ENCODE measurements around the gene WWOX. TPM values are rescaled to one million over a fixed set of nuclear protein-coding genes. Genes with fewer than 3 reads are reported as not detected.

Gene WWOX
- total and polyA plus RNA-seq, 2 of the 4 experiments (the other 2 are of a cell fraction) = 2.7 to 5.4 TPM

- Histone ChIP-seq H3K9me3 (ENCODE audit: control insufficient read depth, insufficient read depth, low read length) (no peaks in the 10 kb centered on the region), H4K8ac (ENCODE audit: low read depth in 2 of 2, low read length in 2 of 2) (no peak overlapping the region), H2BK120ac (ENCODE audit: low read depth, low read length) (no peak overlapping the region), H3K23ac (ENCODE audit: low read depth, low read length) (no peak overlapping the region), H3K56ac (ENCODE audit: extremely low read depth, insufficient read depth, low read length) (no peak overlapping the region), H3K14ac (replicated peaks; ENCODE audit: low read depth, low read length) (no peak overlapping the region), H3K27me3 (ENCODE audit: control insufficient read depth, insufficient read depth, low read length) (no peaks in the 10 kb centered on the region), H4K20me1 (ENCODE audit: insufficient read depth, low read length) (no peaks in the 10 kb centered on the region), H3K18ac (ENCODE audit: low read depth, low read length) (no peak overlapping the region), H3K27ac (ENCODE audit: insufficient read depth, low read length) (no peak overlapping the region), H3K79me1 (ENCODE audit: low read depth in 1 of 2, low read length in 2 of 2) (no peaks in the 10 kb centered on the region), H3K4me1 (ENCODE audit: control insufficient read depth, insufficient read depth, low read length) (no peaks in the 10 kb centered on the region), H3K4me3 (ENCODE audit: insufficient read depth, low read depth, low read length) (no peak overlapping the region), H2BK15ac (ENCODE audit: low read depth, low read length) (no peak overlapping the region), H3K36me3 (ENCODE audit: control insufficient read depth, insufficient read depth, low read length) (no peaks in the 10 kb centered on the region), H4K5ac (ENCODE audit: low read depth, low read length) (no peak overlapping the region), H2BK5ac (ENCODE audit: low read depth, low read length, poor library complexity, severe bottlenecking) (no peak overlapping the region), H2AFZ (replicated peaks; ENCODE audit: low read length, poor library complexity) (no peak overlapping the region), H2AK5ac (ENCODE audit: low read depth, low read length) (no peak overlapping the region), H3K4me2 (ENCODE audit: low read depth, low read length) (no peak overlapping the region), H4K91ac (ENCODE audit: insufficient read depth, low read depth, low read length) (no peak overlapping the region), H3K9ac (ENCODE audit: low read depth, low read length) (no peak overlapping the region), H2AK9ac (replicated peaks; ENCODE audit: low read depth, low read length, poor library complexity) (no peak overlapping the region), H3K4ac (ENCODE audit: low read depth, low read length) (no peak overlapping the region), H2BK20ac (ENCODE audit: low read depth, low read length) (no peak overlapping the region), H3K9me1 (ENCODE audit: insufficient read depth, low read length) (no peaks in the 10 kb centered on the region)
- in situ Hi-C loops (cut with MboI; ENCODE audit: low sequenced_read_pairs) = no loop called here
- ChIA-PET POLR2A (ENCODE audit: unreplicated experiment) (no interaction called here), CTCF (no interaction called here)
- no peak for DNase-seq
- no TSS peak for BruUV-seq (replicated peaks)
- dilution Hi-C loops (cut with HindIII; ENCODE audit: low sequenced_read_pairs, unreplicated experiment) = no loop called here
- ATAC-seq (ENCODE audit: low read depth) = no peak
- TF ChIP-seq POLR2A (IDR thresholded peaks at IDR 0.05; ENCODE audit: low read depth, low read length) (no peak), RCOR1 (IDR thresholded peaks at IDR 0.05; ENCODE audit: insufficient replicate concordance, low read length) (no peak), MAFK (IDR thresholded peaks at IDR 0.05; ENCODE audit: low read depth, low read length) (no peak), CHD1 (IDR thresholded peaks at IDR 0.05; ENCODE audit: low read depth, low read length) (no peak), RFX5 (IDR thresholded peaks at IDR 0.05; ENCODE audit: low read depth, low read length) (no peak), FOS (IDR thresholded peaks at IDR 0.05; ENCODE audit: low read depth, low read length) (no peak), NFE2L2 (IDR thresholded peaks at IDR 0.05; ENCODE audit: low read depth, low read length) (no peak), SMC3 (IDR thresholded peaks at IDR 0.05; ENCODE audit: low read depth, low read length) (no peak), MAZ (IDR thresholded peaks at IDR 0.05; ENCODE audit: borderline replicate concordance, low read depth, low read length) (no peak), MXI1 (IDR thresholded peaks at IDR 0.05; ENCODE audit: borderline replicate concordance, low read depth, low read length) (no peak), RAD21 (IDR thresholded peaks at IDR 0.05; ENCODE audit: low read length) (no peak), BHLHE40 (IDR thresholded peaks at IDR 0.05; ENCODE audit: low read depth, low read length) (no peak), CEBPB (IDR thresholded peaks at IDR 0.05; ENCODE audit: low read depth, low read length) (no peak)
- TF ChIP-seq, protein P1, sequence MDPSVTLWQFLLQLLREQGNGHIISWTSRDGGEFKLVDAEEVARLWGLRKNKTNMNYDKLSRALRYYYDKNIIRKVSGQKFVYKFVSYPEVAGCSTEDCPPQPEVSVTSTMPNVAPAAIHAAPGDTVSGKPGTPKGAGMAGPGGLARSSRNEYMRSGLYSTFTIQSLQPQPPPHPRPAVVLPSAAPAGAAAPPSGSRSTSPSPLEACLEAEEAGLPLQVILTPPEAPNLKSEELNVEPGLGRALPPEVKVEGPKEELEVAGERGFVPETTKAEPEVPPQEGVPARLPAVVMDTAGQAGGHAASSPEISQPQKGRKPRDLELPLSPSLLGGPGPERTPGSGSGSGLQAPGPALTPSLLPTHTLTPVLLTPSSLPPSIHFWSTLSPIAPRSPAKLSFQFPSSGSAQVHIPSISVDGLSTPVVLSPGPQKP (IDR thresholded peaks at IDR 0.05; ENCODE audit: borderline replicate concordance, low read depth, low read length) = no peak
- TF ChIP-seq, protein P2, sequence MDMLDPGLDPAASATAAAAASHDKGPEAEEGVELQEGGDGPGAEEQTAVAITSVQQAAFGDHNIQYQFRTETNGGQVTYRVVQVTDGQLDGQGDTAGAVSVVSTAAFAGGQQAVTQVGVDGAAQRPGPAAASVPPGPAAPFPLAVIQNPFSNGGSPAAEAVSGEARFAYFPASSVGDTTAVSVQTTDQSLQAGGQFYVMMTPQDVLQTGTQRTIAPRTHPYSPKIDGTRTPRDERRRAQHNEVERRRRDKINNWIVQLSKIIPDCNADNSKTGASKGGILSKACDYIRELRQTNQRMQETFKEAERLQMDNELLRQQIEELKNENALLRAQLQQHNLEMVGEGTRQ (IDR thresholded peaks at IDR 0.05; ENCODE audit: low read depth, low read length) = no peak
- TF ChIP-seq, protein P3, sequence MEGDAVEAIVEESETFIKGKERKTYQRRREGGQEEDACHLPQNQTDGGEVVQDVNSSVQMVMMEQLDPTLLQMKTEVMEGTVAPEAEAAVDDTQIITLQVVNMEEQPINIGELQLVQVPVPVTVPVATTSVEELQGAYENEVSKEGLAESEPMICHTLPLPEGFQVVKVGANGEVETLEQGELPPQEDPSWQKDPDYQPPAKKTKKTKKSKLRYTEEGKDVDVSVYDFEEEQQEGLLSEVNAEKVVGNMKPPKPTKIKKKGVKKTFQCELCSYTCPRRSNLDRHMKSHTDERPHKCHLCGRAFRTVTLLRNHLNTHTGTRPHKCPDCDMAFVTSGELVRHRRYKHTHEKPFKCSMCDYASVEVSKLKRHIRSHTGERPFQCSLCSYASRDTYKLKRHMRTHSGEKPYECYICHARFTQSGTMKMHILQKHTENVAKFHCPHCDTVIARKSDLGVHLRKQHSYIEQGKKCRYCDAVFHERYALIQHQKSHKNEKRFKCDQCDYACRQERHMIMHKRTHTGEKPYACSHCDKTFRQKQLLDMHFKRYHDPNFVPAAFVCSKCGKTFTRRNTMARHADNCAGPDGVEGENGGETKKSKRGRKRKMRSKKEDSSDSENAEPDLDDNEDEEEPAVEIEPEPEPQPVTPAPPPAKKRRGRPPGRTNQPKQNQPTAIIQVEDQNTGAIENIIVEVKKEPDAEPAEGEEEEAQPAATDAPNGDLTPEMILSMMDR (conservative IDR thresholded peaks at IDR 0.05; ENCODE audit: low read depth, low read length) = no peak
- intact Hi-C loops (cut with micrococcal nuclease) = no loop called here
- WGBS, 2 experiments (ENCODE audit: extremely low coverage in 2 of 2, insufficient read length in 1 of 2) = 28% methylated on average over 3 of the region's 9 CpGs; no CpG with 5 or more reads in 1 of the 2 experiments
Measured at GRCh38 chr16:78057803-78058564, 41.5 kb upstream of the WWOX start.
